ENCODE results near the gene NCEH1. TPM values are rescaled to one million over a fixed set of nuclear protein-coding genes. Genes with fewer than 3 reads are reported as not detected.

The NCEH1 gene
- total and polyA plus RNA-seq, 2 of the 13 experiments (the other 11 are each of a cell fraction or from before 2014, with no cell fraction given): 12.9 to 21.4 TPM

DNA sequence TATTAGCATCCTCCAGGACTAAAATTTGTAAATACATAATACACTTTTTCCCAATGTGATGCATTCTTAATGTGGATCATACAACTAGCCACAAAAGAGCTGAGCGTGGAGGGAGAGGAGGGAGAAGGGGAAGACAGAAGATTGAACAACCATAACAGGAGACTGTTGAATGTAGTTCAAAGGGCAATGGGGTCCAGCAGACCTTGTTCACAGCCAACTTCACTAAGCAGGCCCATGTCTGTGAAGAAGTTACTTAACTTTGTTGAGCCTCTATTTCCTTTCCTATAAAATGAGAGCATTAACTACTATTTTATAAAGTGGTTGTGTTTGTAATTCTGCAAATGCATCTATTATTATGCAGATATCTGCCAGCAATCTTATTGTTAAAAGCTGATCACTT lies 13.3 kb downstream of the NCEH1 start (continued):
- TF ChIP-seq GATAD2A (CRISPR knock-in tag; IDR thresholded peaks at IDR 0.05): peak; percentile 57
- TF ChIP-seq ZNF260 (CRISPR knock-in tag; IDR thresholded peaks at IDR 0.05; ENCODE audit: borderline replicate concordance, low read depth): no peak
- TF ChIP-seq MED13 (CRISPR knock-in tag; IDR thresholded peaks at IDR 0.05): no peak
- TF ChIP-seq ZSCAN12 (CRISPR knock-in tag; IDR thresholded peaks at IDR 0.05): no peak
- TF ChIP-seq, protein P1, sequence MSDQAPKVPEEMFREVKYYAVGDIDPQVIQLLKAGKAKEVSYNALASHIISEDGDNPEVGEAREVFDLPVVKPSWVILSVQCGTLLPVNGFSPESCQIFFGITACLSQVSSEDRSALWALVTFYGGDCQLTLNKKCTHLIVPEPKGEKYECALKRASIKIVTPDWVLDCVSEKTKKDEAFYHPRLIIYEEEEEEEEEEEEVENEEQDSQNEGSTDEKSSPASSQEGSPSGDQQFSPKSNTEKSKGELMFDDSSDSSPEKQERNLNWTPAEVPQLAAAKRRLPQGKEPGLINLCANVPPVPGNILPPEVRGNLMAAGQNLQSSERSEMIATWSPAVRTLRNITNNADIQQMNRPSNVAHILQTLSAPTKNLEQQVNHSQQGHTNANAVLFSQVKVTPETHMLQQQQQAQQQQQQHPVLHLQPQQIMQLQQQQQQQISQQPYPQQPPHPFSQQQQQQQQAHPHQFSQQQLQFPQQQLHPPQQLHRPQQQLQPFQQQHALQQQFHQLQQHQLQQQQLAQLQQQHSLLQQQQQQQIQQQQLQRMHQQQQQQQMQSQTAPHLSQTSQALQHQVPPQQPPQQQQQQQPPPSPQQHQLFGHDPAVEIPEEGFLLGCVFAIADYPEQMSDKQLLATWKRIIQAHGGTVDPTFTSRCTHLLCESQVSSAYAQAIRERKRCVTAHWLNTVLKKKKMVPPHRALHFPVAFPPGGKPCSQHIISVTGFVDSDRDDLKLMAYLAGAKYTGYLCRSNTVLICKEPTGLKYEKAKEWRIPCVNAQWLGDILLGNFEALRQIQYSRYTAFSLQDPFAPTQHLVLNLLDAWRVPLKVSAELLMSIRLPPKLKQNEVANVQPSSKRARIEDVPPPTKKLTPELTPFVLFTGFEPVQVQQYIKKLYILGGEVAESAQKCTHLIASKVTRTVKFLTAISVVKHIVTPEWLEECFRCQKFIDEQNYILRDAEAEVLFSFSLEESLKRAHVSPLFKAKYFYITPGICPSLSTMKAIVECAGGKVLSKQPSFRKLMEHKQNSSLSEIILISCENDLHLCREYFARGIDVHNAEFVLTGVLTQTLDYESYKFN (CRISPR knock-in tag; conservative IDR thresholded peaks at IDR 0.05): peak; percentile 73
- no peak for TF ChIP-seq ZNF460 (CRISPR knock-in tag; IDR thresholded peaks at IDR 0.05; ENCODE audit: borderline replicate concordance)
- TF ChIP-seq, protein P2, sequence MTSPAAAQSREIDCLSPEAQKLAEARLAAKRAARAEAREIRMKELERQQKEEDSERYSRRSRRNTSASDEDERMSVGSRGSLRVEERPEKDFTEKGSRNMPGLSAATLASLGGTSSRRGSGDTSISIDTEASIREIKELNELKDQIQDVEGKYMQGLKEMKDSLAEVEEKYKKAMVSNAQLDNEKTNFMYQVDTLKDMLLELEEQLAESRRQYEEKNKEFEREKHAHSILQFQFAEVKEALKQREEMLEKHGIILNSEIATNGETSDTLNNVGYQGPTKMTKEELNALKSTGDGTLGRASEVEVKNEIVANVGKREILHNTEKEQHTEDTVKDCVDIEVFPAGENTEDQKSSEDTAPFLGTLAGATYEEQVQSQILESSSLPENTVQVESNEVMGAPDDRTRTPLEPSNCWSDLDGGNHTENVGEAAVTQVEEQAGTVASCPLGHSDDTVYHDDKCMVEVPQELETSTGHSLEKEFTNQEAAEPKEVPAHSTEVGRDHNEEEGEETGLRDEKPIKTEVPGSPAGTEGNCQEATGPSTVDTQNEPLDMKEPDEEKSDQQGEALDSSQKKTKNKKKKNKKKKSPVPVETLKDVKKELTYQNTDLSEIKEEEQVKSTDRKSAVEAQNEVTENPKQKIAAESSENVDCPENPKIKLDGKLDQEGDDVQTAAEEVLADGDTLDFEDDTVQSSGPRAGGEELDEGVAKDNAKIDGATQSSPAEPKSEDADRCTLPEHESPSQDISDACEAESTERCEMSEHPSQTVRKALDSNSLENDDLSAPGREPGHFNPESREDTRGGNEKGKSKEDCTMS (CRISPR knock-in tag; conservative IDR thresholded peaks at IDR 0.05): no peak
- TF ChIP-seq HES4 (CRISPR knock-in tag; IDR thresholded peaks at IDR 0.05; ENCODE audit: borderline replicate concordance): no peak
- no peak for TF ChIP-seq HOXA5 (CRISPR knock-in tag; IDR thresholded peaks at IDR 0.05)
- no peak for TF ChIP-seq TEAD2 (CRISPR knock-in tag; IDR thresholded peaks at IDR 0.05)
- TF ChIP-seq ISL2 (CRISPR knock-in tag; IDR thresholded peaks at IDR 0.05): 0 out of 2 replicates have a peak, but pooled peaks have one; percentile 25
- peak; percentile 35; the same call in 1 of the 2 replicates for TF ChIP-seq ZFX (CRISPR knock-in tag; IDR thresholded peaks at IDR 0.05; ENCODE audit: low read depth)
- 0 out of 2 replicates have a peak, but pooled peaks have one; percentile 8 for TF ChIP-seq ZMYM4 (CRISPR knock-in tag; IDR thresholded peaks at IDR 0.05)
- TF ChIP-seq, protein P3, sequence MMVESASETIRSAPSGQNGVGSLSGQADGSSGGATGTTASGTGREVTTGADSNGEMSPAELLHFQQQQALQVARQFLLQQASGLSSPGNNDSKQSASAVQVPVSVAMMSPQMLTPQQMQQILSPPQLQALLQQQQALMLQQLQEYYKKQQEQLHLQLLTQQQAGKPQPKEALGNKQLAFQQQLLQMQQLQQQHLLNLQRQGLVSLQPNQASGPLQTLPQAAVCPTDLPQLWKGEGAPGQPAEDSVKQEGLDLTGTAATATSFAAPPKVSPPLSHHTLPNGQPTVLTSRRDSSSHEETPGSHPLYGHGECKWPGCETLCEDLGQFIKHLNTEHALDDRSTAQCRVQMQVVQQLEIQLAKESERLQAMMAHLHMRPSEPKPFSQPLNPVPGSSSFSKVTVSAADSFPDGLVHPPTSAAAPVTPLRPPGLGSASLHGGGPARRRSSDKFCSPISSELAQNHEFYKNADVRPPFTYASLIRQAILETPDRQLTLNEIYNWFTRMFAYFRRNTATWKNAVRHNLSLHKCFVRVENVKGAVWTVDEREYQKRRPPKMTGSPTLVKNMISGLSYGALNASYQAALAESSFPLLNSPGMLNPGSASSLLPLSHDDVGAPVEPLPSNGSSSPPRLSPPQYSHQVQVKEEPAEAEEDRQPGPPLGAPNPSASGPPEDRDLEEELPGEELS (CRISPR knock-in tag; IDR thresholded peaks at IDR 0.05): 0 out of 2 replicates have a peak, but pooled peaks have one; percentile 32
- TF ChIP-seq, protein P4, sequence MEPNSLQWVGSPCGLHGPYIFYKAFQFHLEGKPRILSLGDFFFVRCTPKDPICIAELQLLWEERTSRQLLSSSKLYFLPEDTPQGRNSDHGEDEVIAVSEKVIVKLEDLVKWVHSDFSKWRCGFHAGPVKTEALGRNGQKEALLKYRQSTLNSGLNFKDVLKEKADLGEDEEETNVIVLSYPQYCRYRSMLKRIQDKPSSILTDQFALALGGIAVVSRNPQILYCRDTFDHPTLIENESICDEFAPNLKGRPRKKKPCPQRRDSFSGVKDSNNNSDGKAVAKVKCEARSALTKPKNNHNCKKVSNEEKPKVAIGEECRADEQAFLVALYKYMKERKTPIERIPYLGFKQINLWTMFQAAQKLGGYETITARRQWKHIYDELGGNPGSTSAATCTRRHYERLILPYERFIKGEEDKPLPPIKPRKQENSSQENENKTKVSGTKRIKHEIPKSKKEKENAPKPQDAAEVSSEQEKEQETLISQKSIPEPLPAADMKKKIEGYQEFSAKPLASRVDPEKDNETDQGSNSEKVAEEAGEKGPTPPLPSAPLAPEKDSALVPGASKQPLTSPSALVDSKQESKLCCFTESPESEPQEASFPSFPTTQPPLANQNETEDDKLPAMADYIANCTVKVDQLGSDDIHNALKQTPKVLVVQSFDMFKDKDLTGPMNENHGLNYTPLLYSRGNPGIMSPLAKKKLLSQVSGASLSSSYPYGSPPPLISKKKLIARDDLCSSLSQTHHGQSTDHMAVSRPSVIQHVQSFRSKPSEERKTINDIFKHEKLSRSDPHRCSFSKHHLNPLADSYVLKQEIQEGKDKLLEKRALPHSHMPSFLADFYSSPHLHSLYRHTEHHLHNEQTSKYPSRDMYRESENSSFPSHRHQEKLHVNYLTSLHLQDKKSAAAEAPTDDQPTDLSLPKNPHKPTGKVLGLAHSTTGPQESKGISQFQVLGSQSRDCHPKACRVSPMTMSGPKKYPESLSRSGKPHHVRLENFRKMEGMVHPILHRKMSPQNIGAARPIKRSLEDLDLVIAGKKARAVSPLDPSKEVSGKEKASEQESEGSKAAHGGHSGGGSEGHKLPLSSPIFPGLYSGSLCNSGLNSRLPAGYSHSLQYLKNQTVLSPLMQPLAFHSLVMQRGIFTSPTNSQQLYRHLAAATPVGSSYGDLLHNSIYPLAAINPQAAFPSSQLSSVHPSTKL (CRISPR knock-in tag; IDR thresholded peaks at IDR 0.05): no peak
- TF ChIP-seq HDAC2 (CRISPR knock-in tag; IDR thresholded peaks at IDR 0.05): peak; percentile 44; the same call in 1 of the 2 replicates
- peak; percentile 70 for TF ChIP-seq RXRB (CRISPR knock-in tag; IDR thresholded peaks at IDR 0.05; ENCODE audit: borderline replicate concordance)
- TF ChIP-seq, protein P5, sequence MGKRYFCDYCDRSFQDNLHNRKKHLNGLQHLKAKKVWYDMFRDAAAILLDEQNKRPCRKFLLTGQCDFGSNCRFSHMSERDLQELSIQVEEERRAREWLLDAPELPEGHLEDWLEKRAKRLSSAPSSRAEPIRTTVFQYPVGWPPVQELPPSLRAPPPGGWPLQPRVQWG (CRISPR knock-in tag; IDR thresholded peaks at IDR 0.05; ENCODE audit: borderline replicate concordance, low read depth): no peak
